T47D (cell line): ENCODE measurements around the gene KIAA1614.

Experiments
- DNase-seq, 2 experiments: peaks; one replicate each; pipeline versions ENCODE4 v3.0.0 to v3.0.0-alpha.2; 2011 to 2012; ENCODE audit warnings: low read depth in 1 of 2, low spot score in 1 of 2
- JUND ChIP-seq: IDR thresholded peaks from 2 replicates; pipeline ENCODE4 v1.6.1; 2012; ENCODE audit warnings: low read depth
- in situ Hi-C: cut with HindIII; loops from 2 replicates; pipeline ENCODE4 v1.10.0; 2016; ENCODE audit warnings: low sequenced_read_pairs, low pct_unique_long_range_greater_than_20kb

KIAA1614 gene

GRCh38 chr1:180922631-180923015, 9.9 kb downstream of the KIAA1614 start:
- in situ Hi-C loops = no loop called here
- DNase-seq = no peak
- TF ChIP-seq JUND = no peak

GRCh38 chr1:180923021-180923841, 10.5 kb downstream of the KIAA1614 start:
- TF ChIP-seq JUND = no peak
- in situ Hi-C loops = no loop called here
- DNase-seq = peak; percentile 88 to 97

GRCh38 chr1:180923887-180924286, 11.2 kb downstream of the KIAA1614 start:
- no peak for DNase-seq
- no peak for TF ChIP-seq JUND
- in situ Hi-C loops = no loop called here

GRCh38 chr1:180924939-180925338, 12.2 kb downstream of the KIAA1614 start:
- no peak for DNase-seq
- no peak for TF ChIP-seq JUND
- in situ Hi-C loops = no loop called here

GRCh38 chr1:180925471-180926051, 12.9 kb downstream of the KIAA1614 start:
- in situ Hi-C loops = no loop called here
- TF ChIP-seq JUND = no peak
- no peak for DNase-seq

GRCh38 chr1:180926164-180926981, 13.7 kb downstream of the KIAA1614 start:
- in situ Hi-C loops = no loop called here
- TF ChIP-seq JUND = no peak
- DNase-seq = no peak

- no peak for TF ChIP-seq JUND
- in situ Hi-C loops = no loop called here
- DNase-seq = no peak
These were observed 14.7 kb downstream of the KIAA1614 start for GRCh38 chr1:180927348-180927747.

- in situ Hi-C loops = no loop called here
- TF ChIP-seq JUND = no peak
- no peak for DNase-seq
These were observed 15.1 kb downstream of the KIAA1614 start for GRCh38 chr1:180927841-180928240.

- no peak for DNase-seq
- TF ChIP-seq JUND = no peak
- in situ Hi-C loops = no loop called here
These were observed 15.9 kb downstream of the KIAA1614 start for GRCh38 chr1:180928331-180929230.

- TF ChIP-seq JUND = no peak
- DNase-seq = no peak
- in situ Hi-C loops = no loop called here
These were observed 16.7 kb downstream of the KIAA1614 start for GRCh38 chr1:180929389-180929788.

GRCh38 chr1:180930687-180931086, 18.0 kb downstream of the KIAA1614 start:
- no peak for DNase-seq
- TF ChIP-seq JUND = no peak
- in situ Hi-C loops = no loop called here

- no peak for TF ChIP-seq JUND
- in situ Hi-C loops = no loop called here
These were observed 18.8 kb downstream of the KIAA1614 start for GRCh38 chr1:180931529-180931928.

More at GRCh38 chr1:180931529-180931928, 18.8 kb downstream of the KIAA1614 start:
- DNase-seq = no peak
